ENCODE data around the gene SCCPDH. TPM values are rescaled to one million over a fixed set of nuclear protein-coding genes. Genes with fewer than 3 reads are reported as not detected.
"Not testable (repeated sequence)": the region's sequence is repeated elsewhere in the genome, so short reads cannot be mapped to it uniquely, and the experiment has no call there.

Gene SCCPDH
- polyA plus RNA-seq, 2 of the 4 experiments (the other 2 are of a cell fraction): 49.3 to 59.8 TPM

- TF ChIP-seq POLR2AphosphoS2 (conservative IDR thresholded peaks at IDR 0.05; ENCODE audit: low read length) (no peak), RCOR1 (IDR thresholded peaks at IDR 0.05; ENCODE audit: low read depth, low read length) (no peak), ELK1 (IDR thresholded peaks at IDR 0.05; ENCODE audit: low read depth, low read length) (no peak), RNF2 (IDR thresholded peaks at IDR 0.05; ENCODE audit: borderline replicate concordance, low read depth) (no peak), JUNB (IDR thresholded peaks at IDR 0.05) (no peak), ZSCAN20 (CRISPR knock-in tag; IDR thresholded peaks at IDR 0.05) (no peak), HMGXB4 (CRISPR knock-in tag; IDR thresholded peaks at IDR 0.05; ENCODE audit: borderline replicate concordance) (no peak)
These were observed 32.4 kb upstream of the SCCPDH start (continued) for GRCh38 chr1:246691622-246692495.

GRCh38 chr1:246694213-246694895, 29.9 kb upstream of the SCCPDH start:
- ATAC-seq; DNase-seq (ENCODE audit: low read depth in 1 of 2, low spot score in 1 of 2); POLR2A ChIA-PET; H3K4me2 ChIP-seq; H3K4me3 ChIP-seq; H3K4me1 ChIP-seq; FAIRE-seq; H3K9me3 ChIP-seq; H3K27ac ChIP-seq: not testable (repeated sequence)
- CTCF ChIA-PET: interaction anchor here (0.6 kb wide), 1 partner anchor 60 kb away, joined by 3 read pairs; no protein-coding TSS in a partner anchor
- WGBS (ENCODE audit: missing lambda C conversion rate): 71% methylated on average over 10 of the region's 10 CpGs

- H3K4me1 ChIP-seq: peaks cover 3% of the 10 kb centered on the region; the same call in 2 of the 3 replicates
- FAIRE-seq (no peak), ATAC-seq (no peak), DNase-seq (ENCODE audit: low read depth in 1 of 2, low spot score in 1 of 2) (no peak)
- no peak overlapping the region for H3K4me2 ChIP-seq
- TF ChIP-seq ZC3H11A (IDR thresholded peaks at IDR 0.05) (no peak), EHMT2 (IDR thresholded peaks at IDR 0.05; ENCODE audit: low read depth) (no peak), BCL3 (IDR thresholded peaks at IDR 0.05) (no peak), FOSB (CRISPR knock-in tag; IDR thresholded peaks at IDR 0.05) (no peak), NFE2L2 (conservative IDR thresholded peaks at IDR 0.05; ENCODE audit: low read length) (no peak), SREBF2 (IDR thresholded peaks at IDR 0.05) (no peak), HDAC2 (IDR thresholded peaks at IDR 0.05) (no peak), MYC (IDR thresholded peaks at IDR 0.05; ENCODE audit: borderline replicate concordance, low read length) (no peak), ZNF302 (CRISPR knock-in tag; IDR thresholded peaks at IDR 0.05) (no peak), HOXA7 (CRISPR knock-in tag; IDR thresholded peaks at IDR 0.05) (no peak)
- H3K27ac ChIP-seq: no peak overlapping the region
- ChIA-PET CTCF (interaction anchor here (0.9 to 2.5 kb wide), 8 partner anchors 9 to 1550 kb away, joined by 3 to 14 read pairs (median 4); partner anchors contain the start of gene SCCPDH), POLR2A (no interaction called here)
- H3K9me3 ChIP-seq: no peaks in the 10 kb centered on the region
- 45% methylated on average over 3 of the region's 3 CpGs for WGBS (ENCODE audit: missing lambda C conversion rate)
- H3K4me3 ChIP-seq: no peak overlapping the region
These were observed 29.1 kb upstream of the SCCPDH start for GRCh38 chr1:246695136-246695535.

All from A549 (cell line).